Esophagus muscularis mucosa (tissue), 4 donors: Measurements from ENCODE around the gene DENND1C. TPM values are rescaled to one million over a fixed set of nuclear protein-coding genes. Genes with fewer than 3 reads are reported as not detected.

Experiments used
- DNase-seq: peaks from one replicate; pipeline ENCODE4 v3.0.0-alpha.2; 2017; ENCODE audit errors: extremely low spot score
- H3K27ac ChIP-seq, 4 donors: fragments of 200-600 bp; sonication (generic); replicated peaks in 1 of 4; 1 replicate in 3 of 4; 2 replicates in 1 of 4; pipeline ENCODE4 v1.5.1; 2016 to 2019; ENCODE audit warnings: mild to moderate bottlenecking in 1 of 4
- H3K27me3 ChIP-seq, 4 donors: fragments of 200-600 bp; sonication (generic); one replicate each; pipeline versions ENCODE4 v1.5.1 to v1.6.0; 2016 to 2019
- H3K36me3 ChIP-seq, 4 donors: fragments of 200-600 bp; sonication (generic); one replicate each; pipeline ENCODE4 v1.5.1; 2016 to 2019
- H3K4me1 ChIP-seq, 4 donors: fragments of 200-600 bp; sonication (generic); one replicate each; pipeline ENCODE4 v1.5.1; 2016 to 2019
- H3K4me3 ChIP-seq, 4 donors: fragments of 200-600 bp; sonication (generic); 1 replicate in 2 of 4; 2 replicates in 2 of 4; pipeline ENCODE4 v1.5.1; 2016 to 2019; ENCODE audit warnings: mild to moderate bottlenecking in 4 of 4, moderate library complexity in 1 of 4
- H3K9me3 ChIP-seq, 4 donors: fragments of 200-600 bp; sonication (generic); 1 replicate in 3 of 4; 2 replicates in 1 of 4; pipeline ENCODE4 v1.5.1; 2016 to 2019
- EP300 ChIP-seq: sonication (generic); formaldehyde crosslinking; IDR thresholded peaks from one replicate; pipeline ENCODE4 v1.6.1; 2017; ENCODE audit warnings: antibody characterized with exemption
- POLR2A ChIP-seq: fragments of 450-650 bp; IDR thresholded peaks from one replicate; pipeline ENCODE4 v1.6.1; 2017; ENCODE audit warnings: antibody characterized with exemption, moderate library complexity, mild to moderate bottlenecking, low read depth
- POLR2AphosphoS5 ChIP-seq, 2 donors: sonication (generic); formaldehyde crosslinking; IDR thresholded peaks; one replicate each; pipeline ENCODE4 v1.6.1; 2017; ENCODE audit warnings: antibody characterized with exemption in 2 of 2
- WGBS: methylation state at CpG from one replicate; pipeline ENCODE4 v1.1.5; 2018; 5-methylcytosine and 5-hydroxymethylcytosine counted together
- intact Hi-C: fragments of 100-400 bp; cut with DNase I; formaldehyde crosslinking; loops from one replicate; pipeline ENCODE4 v1.15.1; 2023
- total RNA-seq, 4 donors: library from RNA; depleted of rRNA; stranded (reverse); fragments of >200 nt; gene quantifications; one replicate each; pipeline versions ENCODE4 v1.1.0 to v1.2.1, GENCODE V29; 2016
- TF ChIP-seq, protein P1 (sequence below), 3 experiments: fragments of 200-600 bp in 2 of 3; fragments of 450-650 bp in 1 of 3; sonication (generic) in 2 of 3; IDR thresholded peaks; one replicate each; pipeline ENCODE4 v1.5.1; 2017 to 2019; ENCODE audit warnings: antibody characterized with exemption in 3 of 3, mild to moderate bottlenecking in 2 of 3, moderate library complexity in 1 of 3

DENND1C gene
- total RNA-seq, 4 donors from 2014 or later = 0.13 to 2.8 (median 1.1) TPM

- DNase-seq = no peak
- H3K9me3 ChIP-seq = peaks cover 0 to 13% (median 11%) of the 10 kb centered on the region in 4 donors
- no peak for TF ChIP-seq POLR2A
- H3K27ac ChIP-seq = no peak overlapping the region
- intact Hi-C loops = no loop called here
- H3K4me3 ChIP-seq = no peak overlapping the region
- H3K27me3 ChIP-seq = no peaks in the 10 kb centered on the region
- 99% methylated on average over 14 of the region's 15 CpGs for WGBS
- H3K36me3 ChIP-seq = peaks cover 34 to 64% (median 53%) of the 10 kb centered on the region in 4 donors
- H3K4me1 ChIP-seq = peaks cover 11 to 28% (median 24%) of the 10 kb centered on the region in 4 donors
Observed at GRCh38 chr19:6455924-6456323, 25.7 kb downstream of the DENND1C start.

DNA sequence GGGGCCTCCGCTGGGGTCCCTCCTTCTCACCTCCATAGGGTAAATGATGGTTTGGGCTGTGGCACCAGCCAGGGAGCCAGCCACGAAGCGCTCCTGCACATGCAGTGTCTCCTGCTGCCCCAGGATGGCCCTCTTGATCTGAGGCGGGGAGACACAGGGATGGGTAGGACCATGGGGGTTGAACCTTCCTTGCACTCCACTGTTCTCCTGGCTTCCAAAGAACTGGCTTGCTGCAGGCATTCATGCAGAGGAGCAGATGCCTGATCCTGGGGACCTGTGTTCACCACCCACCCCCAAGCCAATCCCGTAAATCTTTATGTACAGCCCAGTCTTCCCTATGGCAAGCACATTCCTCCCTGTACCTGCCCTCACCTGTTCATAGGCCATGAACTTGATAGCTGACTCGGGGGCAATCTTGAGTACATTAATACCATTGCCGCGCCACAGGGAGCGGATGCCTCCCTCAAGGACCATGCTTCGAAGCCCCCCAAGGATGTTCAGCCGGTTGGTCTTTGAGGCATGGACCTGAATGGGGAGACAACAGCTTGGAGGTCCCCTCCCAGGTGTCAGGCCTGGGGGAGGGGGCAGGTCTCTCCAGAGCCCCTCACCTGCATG lies 27.5 kb downstream of the DENND1C start:
- intact Hi-C loops = no loop called here
- H3K9me3 ChIP-seq = peaks cover 0 to 13% (median 11%) of the 10 kb centered on the region in 4 donors
- H3K27me3 ChIP-seq = no peaks in the 10 kb centered on the region
- 98% methylated on average over 8 of the region's 11 CpGs for WGBS
- peaks cover 34 to 83% (median 57%) of the 10 kb centered on the region in 4 donors for H3K36me3 ChIP-seq
- H3K4me3 ChIP-seq = no peak overlapping the region
- H3K4me1 ChIP-seq = peaks cover 11 to 15% (median 15%) of the 10 kb centered on the region in 4 donors
- H3K27ac ChIP-seq = no peak overlapping the region
- DNase-seq = no peak
- TF ChIP-seq, protein P1, sequence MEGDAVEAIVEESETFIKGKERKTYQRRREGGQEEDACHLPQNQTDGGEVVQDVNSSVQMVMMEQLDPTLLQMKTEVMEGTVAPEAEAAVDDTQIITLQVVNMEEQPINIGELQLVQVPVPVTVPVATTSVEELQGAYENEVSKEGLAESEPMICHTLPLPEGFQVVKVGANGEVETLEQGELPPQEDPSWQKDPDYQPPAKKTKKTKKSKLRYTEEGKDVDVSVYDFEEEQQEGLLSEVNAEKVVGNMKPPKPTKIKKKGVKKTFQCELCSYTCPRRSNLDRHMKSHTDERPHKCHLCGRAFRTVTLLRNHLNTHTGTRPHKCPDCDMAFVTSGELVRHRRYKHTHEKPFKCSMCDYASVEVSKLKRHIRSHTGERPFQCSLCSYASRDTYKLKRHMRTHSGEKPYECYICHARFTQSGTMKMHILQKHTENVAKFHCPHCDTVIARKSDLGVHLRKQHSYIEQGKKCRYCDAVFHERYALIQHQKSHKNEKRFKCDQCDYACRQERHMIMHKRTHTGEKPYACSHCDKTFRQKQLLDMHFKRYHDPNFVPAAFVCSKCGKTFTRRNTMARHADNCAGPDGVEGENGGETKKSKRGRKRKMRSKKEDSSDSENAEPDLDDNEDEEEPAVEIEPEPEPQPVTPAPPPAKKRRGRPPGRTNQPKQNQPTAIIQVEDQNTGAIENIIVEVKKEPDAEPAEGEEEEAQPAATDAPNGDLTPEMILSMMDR (IDR thresholded peaks at IDR 0.05) = no peak
- TF ChIP-seq POLR2AphosphoS5 (IDR thresholded peaks at IDR 0.05) = no peak
- TF ChIP-seq POLR2A = no peak

GRCh38 chr19:6452899-6453298 lies 28.7 kb downstream of the DENND1C start:
- H3K4me3 ChIP-seq = no peak overlapping the region
- intact Hi-C loops = no loop called here
- TF ChIP-seq POLR2A = no peak
- TF ChIP-seq POLR2AphosphoS5 (IDR thresholded peaks at IDR 0.05) = no peak
- TF ChIP-seq, protein P1 (IDR thresholded peaks at IDR 0.05) = no peak
- TF ChIP-seq EP300 = no peak
- no peak for DNase-seq
- H3K4me1 ChIP-seq = peaks cover 2 to 4% (median 3%) of the 10 kb centered on the region in 4 donors
- H3K36me3 ChIP-seq = peaks cover 34 to 93% (median 57%) of the 10 kb centered on the region in 4 donors
- no peaks in the 10 kb centered on the region for H3K27me3 ChIP-seq
- H3K27ac ChIP-seq = no peak overlapping the region
- peaks cover 0 to 13% (median 11%) of the 10 kb centered on the region in 4 donors for H3K9me3 ChIP-seq
- WGBS = 100% methylated on average over 2 of the region's 2 CpGs

- no peaks in the 10 kb centered on the region for H3K4me1 ChIP-seq
- H3K27ac ChIP-seq = no peak overlapping the region
- no peak for DNase-seq
- no peak overlapping the region for H3K4me3 ChIP-seq
- intact Hi-C loops = no loop called here
- H3K36me3 ChIP-seq = peaks cover 34 to 95% (median 58%) of the 10 kb centered on the region in 4 donors
- peaks cover 0 to 13% (median 11%) of the 10 kb centered on the region in 4 donors for H3K9me3 ChIP-seq
- no peaks in the 10 kb centered on the region for H3K27me3 ChIP-seq
- 90% methylated on average over 13 of the region's 19 CpGs for WGBS
- TF ChIP-seq POLR2AphosphoS5 (IDR thresholded peaks at IDR 0.05) = no peak
- no peak for TF ChIP-seq POLR2A
- TF ChIP-seq, protein P1 (IDR thresholded peaks at IDR 0.05) = no peak
- no peak for TF ChIP-seq EP300
Observed at GRCh38 chr19:6452223-6452614, 29.4 kb downstream of the DENND1C start.

DNA sequence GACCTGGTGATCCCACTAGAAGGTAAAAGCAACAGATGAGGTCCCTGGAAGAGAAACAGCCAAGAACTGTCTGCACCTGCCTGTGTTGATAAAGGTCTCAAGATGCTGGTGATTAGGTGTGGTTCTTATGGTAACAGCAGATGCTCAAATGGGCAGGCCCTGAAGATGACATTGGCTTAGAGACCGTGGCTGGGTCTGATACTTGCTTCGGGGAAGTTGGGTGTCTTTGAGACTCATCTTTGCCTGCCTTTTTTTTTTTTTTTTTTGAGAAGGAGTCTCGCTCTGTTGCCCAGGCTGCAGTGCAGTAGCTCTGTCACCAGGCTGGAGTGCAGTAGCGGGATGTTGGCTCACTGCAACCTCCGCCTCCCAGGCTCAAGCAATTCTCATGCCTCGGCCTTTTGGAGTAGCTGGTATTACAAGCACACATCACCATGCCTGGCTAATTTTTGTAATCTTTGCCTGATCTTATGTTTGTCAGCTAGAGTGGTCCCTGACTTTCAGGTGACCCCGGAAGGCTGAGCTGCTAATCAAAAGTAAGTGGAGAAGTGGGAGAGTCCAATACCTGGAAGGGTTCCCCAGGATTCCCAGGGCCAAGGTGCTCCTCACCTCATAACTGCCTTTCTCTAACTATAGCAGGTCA lies 29.9 kb downstream of the DENND1C start:
- intact Hi-C loops = no loop called here
- DNase-seq = no peak
- TF ChIP-seq EP300 (no peak), POLR2AphosphoS5 (IDR thresholded peaks at IDR 0.05) (no peak), POLR2A (no peak)
- TF ChIP-seq, protein P1 (IDR thresholded peaks at IDR 0.05) = no peak
- Histone ChIP-seq H3K4me1 (no peaks in the 10 kb centered on the region), H3K27me3 (no peaks in the 10 kb centered on the region), H3K4me3 (no peak overlapping the region), H3K36me3 (peaks cover 35 to 96% (median 60%) of the 10 kb centered on the region in 4 donors), H3K9me3 (peaks cover 0 to 13% (median 11%) of the 10 kb centered on the region in 4 donors), H3K27ac (no peak overlapping the region)
- 91% methylated on average over 7 of the region's 7 CpGs for whole genome bisulfite sequencing
